Measurements from ENCODE around the gene RRP1.

Gene RRP1

GRCh38 chr21:43800566-43800965, 11.2 kb downstream of the RRP1 start:
- no peak overlapping the region for H3K4me3 ChIP-seq (ENCODE audit: low read length)
- H3K27ac ChIP-seq (ENCODE audit: low read depth, low read length): no peak overlapping the region
- no peaks in the 10 kb centered on the region for H3K27me3 ChIP-seq (ENCODE audit: control insufficient read depth, insufficient read depth, low read length)
- H3K36me3 ChIP-seq (ENCODE audit: control insufficient read depth, insufficient read depth, low read length): peaks cover 41% of the 10 kb centered on the region
- no peak overlapping the region for H3K9ac ChIP-seq (ENCODE audit: low read length)
- H3K4me1 ChIP-seq (ENCODE audit: control insufficient read depth, insufficient read depth, low read length): no peaks in the 10 kb centered on the region

- Histone ChIP-seq H3K27ac (ENCODE audit: low read depth, low read length) (no peak overlapping the region), H3K27me3 (ENCODE audit: control insufficient read depth, insufficient read depth, low read length) (no peaks in the 10 kb centered on the region), H3K4me3 (ENCODE audit: low read length) (no peak overlapping the region), H3K4me1 (ENCODE audit: control insufficient read depth, insufficient read depth, low read length) (no peaks in the 10 kb centered on the region), H3K9ac (ENCODE audit: low read length) (no peak overlapping the region), H3K36me3 (ENCODE audit: control insufficient read depth, insufficient read depth, low read length) (peaks cover 41% of the 10 kb centered on the region)
Observed at GRCh38 chr21:43801006-43801783, 11.8 kb downstream of the RRP1 start.

GRCh38 chr21:43802713-43803313, 13.4 kb downstream of the RRP1 start:
- Histone ChIP-seq H3K4me1 (ENCODE audit: control insufficient read depth, insufficient read depth, low read length) (no peaks in the 10 kb centered on the region), H3K9ac (ENCODE audit: low read length) (no peak overlapping the region), H3K36me3 (ENCODE audit: control insufficient read depth, insufficient read depth, low read length) (peaks cover 25% of the 10 kb centered on the region), H3K4me3 (ENCODE audit: low read length) (no peak overlapping the region), H3K27ac (ENCODE audit: low read depth, low read length) (no peak overlapping the region), H3K27me3 (ENCODE audit: control insufficient read depth, insufficient read depth, low read length) (no peaks in the 10 kb centered on the region)

- Histone ChIP-seq H3K9ac (ENCODE audit: low read length) (no peak overlapping the region), H3K36me3 (ENCODE audit: control insufficient read depth, insufficient read depth, low read length) (peaks cover 18% of the 10 kb centered on the region), H3K4me3 (ENCODE audit: low read length) (no peak overlapping the region), H3K27ac (ENCODE audit: low read depth, low read length) (no peak overlapping the region), H3K27me3 (ENCODE audit: control insufficient read depth, insufficient read depth, low read length) (no peaks in the 10 kb centered on the region), H3K4me1 (ENCODE audit: control insufficient read depth, insufficient read depth, low read length) (no peaks in the 10 kb centered on the region)
Observed at GRCh38 chr21:43803558-43804300, 14.4 kb downstream of the RRP1 start.

GRCh38 chr21:43805275-43805800, 16.0 kb downstream of the RRP1 start:
- no peak overlapping the region for H3K27ac ChIP-seq (ENCODE audit: low read depth, low read length)
- H3K36me3 ChIP-seq (ENCODE audit: control insufficient read depth, insufficient read depth, low read length): peaks cover 12% of the 10 kb centered on the region
- H3K4me3 ChIP-seq (ENCODE audit: low read length): no peak overlapping the region
- H3K27me3 ChIP-seq (ENCODE audit: control insufficient read depth, insufficient read depth, low read length): no peaks in the 10 kb centered on the region
- no peak overlapping the region for H3K9ac ChIP-seq (ENCODE audit: low read length)
- H3K4me1 ChIP-seq (ENCODE audit: control insufficient read depth, insufficient read depth, low read length): no peaks in the 10 kb centered on the region

GRCh38 chr21:43806017-43806710, 16.8 kb downstream of the RRP1 start:
- Histone ChIP-seq H3K4me3 (ENCODE audit: low read length) (no peak overlapping the region), H3K9ac (ENCODE audit: low read length) (no peak overlapping the region), H3K27ac (ENCODE audit: low read depth, low read length) (no peak overlapping the region), H3K27me3 (ENCODE audit: control insufficient read depth, insufficient read depth, low read length) (no peaks in the 10 kb centered on the region), H3K36me3 (ENCODE audit: control insufficient read depth, insufficient read depth, low read length) (peaks cover 9% of the 10 kb centered on the region), H3K4me1 (ENCODE audit: control insufficient read depth, insufficient read depth, low read length) (no peaks in the 10 kb centered on the region)

GRCh38 chr21:43808367-43808766, 19.0 kb downstream of the RRP1 start:
- H3K36me3 ChIP-seq (ENCODE audit: control insufficient read depth, insufficient read depth, low read length): no peaks in the 10 kb centered on the region
- H3K4me3 ChIP-seq (ENCODE audit: low read length): no peak overlapping the region
- H3K4me1 ChIP-seq (ENCODE audit: control insufficient read depth, insufficient read depth, low read length): no peaks in the 10 kb centered on the region
- H3K9ac ChIP-seq (ENCODE audit: low read length): no peak overlapping the region
- no peak overlapping the region for H3K27ac ChIP-seq (ENCODE audit: low read depth, low read length)
- no peaks in the 10 kb centered on the region for H3K27me3 ChIP-seq (ENCODE audit: control insufficient read depth, insufficient read depth, low read length)

- no peak overlapping the region for H3K4me3 ChIP-seq (ENCODE audit: low read length)
- H3K4me1 ChIP-seq (ENCODE audit: control insufficient read depth, insufficient read depth, low read length): no peaks in the 10 kb centered on the region
Observed at GRCh38 chr21:43808832-43809251, 19.5 kb downstream of the RRP1 start.

GRCh38 chr21:43809346-43809799, 20.0 kb downstream of the RRP1 start:
- Histone ChIP-seq H3K4me1 (ENCODE audit: control insufficient read depth, insufficient read depth, low read length) (no peaks in the 10 kb centered on the region), H3K9ac (ENCODE audit: low read length) (no peak overlapping the region), H3K27me3 (ENCODE audit: control insufficient read depth, insufficient read depth, low read length) (no peaks in the 10 kb centered on the region), H3K36me3 (ENCODE audit: control insufficient read depth, insufficient read depth, low read length) (no peaks in the 10 kb centered on the region), H3K27ac (ENCODE audit: low read depth, low read length) (no peak overlapping the region), H3K4me3 (ENCODE audit: low read length) (no peak overlapping the region)

More at GRCh38 chr21:43808832-43809251, 19.5 kb downstream of the RRP1 start:
- Histone ChIP-seq H3K27ac (ENCODE audit: low read depth, low read length) (no peak overlapping the region), H3K27me3 (ENCODE audit: control insufficient read depth, insufficient read depth, low read length) (no peaks in the 10 kb centered on the region), H3K36me3 (ENCODE audit: control insufficient read depth, insufficient read depth, low read length) (no peaks in the 10 kb centered on the region), H3K9ac (ENCODE audit: low read length) (no peak overlapping the region)

GRCh38 chr21:43809853-43810504, 20.6 kb downstream of the RRP1 start:
- Histone ChIP-seq H3K27ac (ENCODE audit: low read depth, low read length) (no peak overlapping the region), H3K4me1 (ENCODE audit: control insufficient read depth, insufficient read depth, low read length) (no peaks in the 10 kb centered on the region), H3K27me3 (ENCODE audit: control insufficient read depth, insufficient read depth, low read length) (no peaks in the 10 kb centered on the region), H3K9ac (ENCODE audit: low read length) (no peak overlapping the region), H3K4me3 (ENCODE audit: low read length) (no peak overlapping the region), H3K36me3 (ENCODE audit: control insufficient read depth, insufficient read depth, low read length) (no peaks in the 10 kb centered on the region)

GRCh38 chr21:43810505-43811261, 21.3 kb downstream of the RRP1 start:
- Histone ChIP-seq H3K27ac (ENCODE audit: low read depth, low read length) (no peak overlapping the region), H3K27me3 (ENCODE audit: control insufficient read depth, insufficient read depth, low read length) (no peaks in the 10 kb centered on the region), H3K9ac (ENCODE audit: low read length) (no peak overlapping the region), H3K4me1 (ENCODE audit: control insufficient read depth, insufficient read depth, low read length) (no peaks in the 10 kb centered on the region), H3K4me3 (ENCODE audit: low read length) (peak overlapping the region; percentile 42), H3K36me3 (ENCODE audit: control insufficient read depth, insufficient read depth, low read length) (no peaks in the 10 kb centered on the region)
